K562 (cell line): ENCODE data around the gene ZNF845. TPM values are rescaled to one million over a fixed set of nuclear protein-coding genes. Genes with fewer than 3 reads are reported as not detected.
A peak's percentile ranks its signal among the peaks of the same experiment; 100 is the strongest.

Source experiments
- CHCHD3 ChIP-seq: fragments of 250-450 bp; sonication (Bioruptor Pico); IDR thresholded peaks from 2 replicates; pipeline ENCODE4 v2.1.2; 2022; ENCODE audit warnings: mild to moderate bottlenecking
- CREB5 ChIP-seq: fragments of 250-450 bp; sonication (Bioruptor Pico); IDR thresholded peaks from 2 replicates; pipeline ENCODE4 v1.5.0; 2020; ENCODE audit warnings: mild to moderate bottlenecking
- DNMT1 ChIP-seq: fragments of 450-650 bp; IDR thresholded peaks from 2 replicates; pipeline ENCODE4 v1.6.1; 2016; ENCODE audit warnings: antibody characterized with exemption, mild to moderate bottlenecking
- EZH2 ChIP-seq: IDR thresholded peaks from 2 replicates; pipeline ENCODE4 v1.6.1; 2012; ENCODE audit warnings: low read depth, mild to moderate bottlenecking, inconsistent platforms, low read length, borderline replicate concordance
- HMGN3 ChIP-seq: IDR thresholded peaks from 2 replicates; pipeline ENCODE4 v1.6.1; 2011; ENCODE audit warnings: borderline replicate concordance, low read depth, mild to moderate bottlenecking, mixed read lengths, low read length; ENCODE audit not compliant: insufficient read length; ENCODE audit errors: extremely low read depth
- KDM5B ChIP-seq: fragments of 200-600 bp; sonication (generic); IDR thresholded peaks from 2 replicates; pipeline ENCODE4 v1.6.1; 2012; ENCODE audit warnings: low read depth, mild to moderate bottlenecking, moderate library complexity, low read length, control low read depth, inconsistent platforms; ENCODE audit not compliant: insufficient replicate concordance
- NRF1 ChIP-seq, 2 experiments: fragments of 450-650 bp; IDR thresholded peaks in 1 of 2; conservative IDR thresholded peaks in 1 of 2; 2 replicates each; pipeline ENCODE4 v1.6.1; 2014; ENCODE audit warnings: mild to moderate bottlenecking in 2 of 2
- PCBP1 ChIP-seq: fragments of 200-400 bp; formaldehyde crosslinking; IDR thresholded peaks from 2 replicates; pipeline ENCODE4 v1.6.1; 2018; ENCODE audit warnings: mild to moderate bottlenecking, low read depth, low read length; ENCODE audit not compliant: poor library complexity, severe bottlenecking
- PHF20 ChIP-seq: fragments of 450-650 bp; IDR thresholded peaks from 2 replicates; pipeline ENCODE4 v1.6.1; 2018; ENCODE audit not compliant: partially characterized antibody
- RBM34 ChIP-seq: fragments of 200-400 bp; formaldehyde crosslinking; IDR thresholded peaks from 2 replicates; pipeline ENCODE4 v1.6.1; 2018; ENCODE audit warnings: low read length, borderline replicate concordance; ENCODE audit not compliant: insufficient read depth
- SIN3A ChIP-seq, 2 experiments: fragments of 150-350 bp in 1 of 2; IDR thresholded peaks; 2 replicates each; pipeline ENCODE4 v1.6.1; 2011 to 2016; ENCODE audit warnings: borderline replicate concordance in 2 of 2, low read depth in 2 of 2, low read length in 2 of 2, mild to moderate bottlenecking in 2 of 2, moderate library complexity in 2 of 2; ENCODE audit not compliant: control insufficient read depth in 1 of 2
- SOX6 ChIP-seq: fragments of 450-650 bp; IDR thresholded peaks from 2 replicates; pipeline ENCODE4 v1.6.1; 2014; ENCODE audit warnings: mild to moderate bottlenecking
- STAT5A ChIP-seq: IDR thresholded peaks from 2 replicates; pipeline ENCODE4 v1.6.1; 2012; ENCODE audit warnings: low read length, inconsistent platforms, borderline replicate concordance
- SUPT5H ChIP-seq: fragments of 450-650 bp; IDR thresholded peaks from 2 replicates; pipeline ENCODE4 v1.6.1; 2016
- TCF7L2 ChIP-seq: fragments of 150-350 bp; IDR thresholded peaks from 2 replicates; pipeline ENCODE4 v1.6.1; 2016; ENCODE audit warnings: low read depth, mild to moderate bottlenecking, low read length, moderate library complexity
- VEZF1 ChIP-seq: fragments of 200-800 bp; sonication (Bioruptor generic); IDR thresholded peaks from 2 replicates; pipeline ENCODE4 v1.6.1; 2017; ENCODE audit warnings: missing genetic modification characterization, missing compliant biosample characterization
- XRCC3 ChIP-seq: fragments of 450-650 bp; IDR thresholded peaks from 2 replicates; pipeline ENCODE4 v1.6.1; 2017; ENCODE audit warnings: mild to moderate bottlenecking, moderate library complexity
- ZBED1 ChIP-seq: IDR thresholded peaks from 2 replicates; pipeline ENCODE4 v1.6.1; 2014
- ZNF224 ChIP-seq: sonication (generic); formaldehyde crosslinking; IDR thresholded peaks from 2 replicates; pipeline ENCODE4 v1.8.0; 2022; ENCODE audit warnings: mild to moderate bottlenecking, missing genetic modification reagents
- ZNF253 ChIP-seq: fragments of 250-450 bp; sonication (Bioruptor Pico); conservative IDR thresholded peaks from 2 replicates; pipeline ENCODE4 v1.6.1; 2021; ENCODE audit warnings: mild to moderate bottlenecking
- ZNF609 ChIP-seq: sonication (generic); formaldehyde crosslinking; IDR thresholded peaks from 2 replicates; pipeline ENCODE4 v1.8.1; 2023; ENCODE audit warnings: missing genetic modification reagents, mild to moderate bottlenecking, borderline replicate concordance
- polyA plus RNA-seq, 8 experiments: library from polyadenylated mRNA; depleted of rRNA in 4 of 8; stranded (reverse) in 5 of 8; unstranded in 3 of 8; fragments of >200 nt; fragmentation: Nextera tagmentation in 2 of 8; fragmentation: Illumina TruSeq in 1 of 8; extraction: Ambion mirVana in 2 of 8; extraction: Trizol in 1 of 8; gene quantifications; 2 replicates each; pipeline versions ENCODE4 v1.2.1 to v1.2.3, GENCODE V29; 2011 to 2014; ENCODE audit warnings: inconsistent platforms in 1 of 8, missing spikeins in 1 of 8
- total RNA-seq, 7 experiments: library from RNA; depleted of rRNA in 6 of 7; stranded (reverse); fragments of >200 nt in 6 of 7; fragmentation: Illumina TruSeq in 2 of 7; extraction: Trizol in 2 of 7; gene quantifications; 2 replicates each; pipeline versions ENCODE4 v1.2.1 to v1.2.3, GENCODE V29; 2011 to 2021; ENCODE audit warnings: low replicate concordance in 1 of 7

Gene ZNF845
- total and polyA plus RNA-seq, 9 of the 15 experiments (the other 6 are each of a cell fraction or from before 2014, with no cell fraction given): 1.9 to 13.2 (median 6.4) TPM

- TF ChIP-seq CHCHD3 (CRISPR knock-in tag) (no peak), TCF7L2 (0 out of 2 replicates have a peak, but pooled peaks have one; percentile 7), PCBP1 (no peak), EZH2 (no peak), VEZF1 (CRISPR knock-in tag) (peak; percentile 58), STAT5A (no peak), ZNF224 (CRISPR knock-in tag) (no peak), ZNF609 (no peak), SUPT5H (peak; percentile 86), KDM5B (peak; percentile 80), SOX6 (no peak), DNMT1 (no peak), XRCC3 (no peak), ZBED1 (no peak), HMGN3 (peak; percentile 45), NRF1 (conservative IDR thresholded peaks at IDR 0.05 in 1 of 2, IDR thresholded peaks at IDR 0.05 in 1 of 2) (peak; percentile 94 to 95), CREB5 (CRISPR knock-in tag) (no peak), SIN3A (IDR thresholded peaks at IDR 0.05; ENCODE audit: borderline replicate concordance in 2 of 2, control insufficient read depth in 1 of 2, low read depth in 2 of 2, low read length in 2 of 2) (peak; percentile 21 to 64; a peak in 2 of 4 replicates), PHF20 (peak; percentile 54), ZNF253 (no peak), RBM34 (no peak)
Measured at GRCh38 chr19:53394974-53395839, 61.7 kb downstream of the ZNF845 start, which contains the start of gene ZNF765 (continued).
